Islet of Langerhans (tissue), 1 donor: Measurements from ENCODE around the gene MCF2.
"Not testable (repeated sequence)": the region's sequence is repeated elsewhere in the genome, so short reads cannot be mapped to it uniquely, and the experiment has no call there.

Experiments
- FAIRE-seq: peaks from one replicate; lab custom pipeline; 2011; peaks lifted over from hg19 to GRCh38; lab: Jason Lieb, UNC

The MCF2 gene, protein sequence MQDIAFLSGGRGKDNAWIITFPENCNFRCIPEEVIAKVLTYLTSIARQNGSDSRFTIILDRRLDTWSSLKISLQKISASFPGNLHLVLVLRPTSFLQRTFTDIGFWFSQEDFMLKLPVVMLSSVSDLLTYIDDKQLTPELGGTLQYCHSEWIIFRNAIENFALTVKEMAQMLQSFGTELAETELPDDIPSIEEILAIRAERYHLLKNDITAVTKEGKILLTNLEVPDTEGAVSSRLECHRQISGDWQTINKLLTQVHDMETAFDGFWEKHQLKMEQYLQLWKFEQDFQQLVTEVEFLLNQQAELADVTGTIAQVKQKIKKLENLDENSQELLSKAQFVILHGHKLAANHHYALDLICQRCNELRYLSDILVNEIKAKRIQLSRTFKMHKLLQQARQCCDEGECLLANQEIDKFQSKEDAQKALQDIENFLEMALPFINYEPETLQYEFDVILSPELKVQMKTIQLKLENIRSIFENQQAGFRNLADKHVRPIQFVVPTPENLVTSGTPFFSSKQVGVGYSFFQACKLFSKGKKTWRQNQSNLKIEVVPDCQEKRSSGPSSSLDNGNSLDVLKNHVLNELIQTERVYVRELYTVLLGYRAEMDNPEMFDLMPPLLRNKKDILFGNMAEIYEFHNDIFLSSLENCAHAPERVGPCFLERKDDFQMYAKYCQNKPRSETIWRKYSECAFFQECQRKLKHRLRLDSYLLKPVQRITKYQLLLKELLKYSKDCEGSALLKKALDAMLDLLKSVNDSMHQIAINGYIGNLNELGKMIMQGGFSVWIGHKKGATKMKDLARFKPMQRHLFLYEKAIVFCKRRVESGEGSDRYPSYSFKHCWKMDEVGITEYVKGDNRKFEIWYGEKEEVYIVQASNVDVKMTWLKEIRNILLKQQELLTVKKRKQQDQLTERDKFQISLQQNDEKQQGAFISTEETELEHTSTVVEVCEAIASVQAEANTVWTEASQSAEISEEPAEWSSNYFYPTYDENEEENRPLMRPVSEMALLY

GRCh38 chrX:139708067-139708466, at the start of gene MCF2:
TSS of gene MCF2 (minus strand) at chrX:139708167. CDS start at chrX:139651744, 56,423 bp downstream.
- FAIRE-seq = no peak

DNA sequence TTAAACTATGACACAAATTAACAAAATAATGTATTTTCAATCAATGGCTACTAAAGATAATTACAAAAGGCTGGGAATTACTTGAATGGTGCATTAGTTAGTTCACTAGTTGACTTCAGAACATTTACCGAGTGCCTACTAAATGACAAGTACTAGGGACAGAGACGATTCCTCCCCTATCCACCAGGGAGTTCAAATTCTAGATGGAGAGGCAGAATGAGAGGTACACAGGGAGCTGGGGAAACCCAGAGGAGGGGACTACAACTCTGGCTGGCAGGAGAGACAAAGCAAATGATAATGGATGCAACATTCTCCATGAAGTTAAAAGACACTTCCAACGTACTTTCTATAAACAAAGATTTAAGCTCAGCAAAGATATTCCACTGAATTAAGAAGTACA, 43.1 kb upstream of the MCF2 start:
- no peak for FAIRE-seq

- FAIRE-seq = no peak
Observed at GRCh38 chrX:139750390-139750789, 42.4 kb upstream of the MCF2 start.

DNA sequence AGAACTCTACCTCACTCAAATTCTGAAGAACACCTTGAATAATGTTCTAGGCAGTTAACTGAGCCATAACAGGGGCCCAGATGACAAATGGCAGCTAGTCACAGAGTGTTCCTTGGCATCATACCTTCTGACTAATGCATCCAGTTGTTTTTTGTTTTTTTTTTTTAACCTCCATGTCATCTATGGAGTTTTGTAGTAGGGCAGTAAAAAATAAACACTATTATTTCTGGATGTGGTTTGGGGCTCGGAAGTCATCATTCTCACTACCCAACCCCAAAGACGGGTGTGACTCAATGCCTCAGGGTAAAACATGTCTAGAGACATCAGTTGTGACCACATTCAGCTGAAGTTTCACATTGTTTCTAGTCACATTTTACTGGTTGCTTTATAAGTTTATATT, 31.2 kb upstream of the MCF2 start:
- FAIRE-seq = no peak

DNA sequence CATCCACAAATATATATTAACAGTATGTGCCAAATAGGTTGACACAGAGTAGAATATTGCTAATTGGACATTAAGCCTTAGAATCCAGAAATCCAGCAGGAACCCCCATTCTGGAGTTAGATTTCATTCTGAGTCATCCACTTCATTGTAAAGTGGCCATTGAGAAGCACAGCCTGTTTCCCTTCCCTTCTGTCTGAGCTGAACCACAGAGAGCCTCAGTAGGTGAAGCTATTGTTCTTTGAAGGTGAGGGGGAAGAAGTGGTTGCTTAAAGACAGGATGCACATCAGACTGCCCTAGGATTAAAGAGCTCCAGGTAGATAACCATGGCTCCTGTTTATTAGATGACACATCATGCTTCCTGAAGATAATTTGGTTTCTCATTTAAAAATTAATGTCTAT, 30.6 kb upstream of the MCF2 start:
- no peak for FAIRE-seq

DNA sequence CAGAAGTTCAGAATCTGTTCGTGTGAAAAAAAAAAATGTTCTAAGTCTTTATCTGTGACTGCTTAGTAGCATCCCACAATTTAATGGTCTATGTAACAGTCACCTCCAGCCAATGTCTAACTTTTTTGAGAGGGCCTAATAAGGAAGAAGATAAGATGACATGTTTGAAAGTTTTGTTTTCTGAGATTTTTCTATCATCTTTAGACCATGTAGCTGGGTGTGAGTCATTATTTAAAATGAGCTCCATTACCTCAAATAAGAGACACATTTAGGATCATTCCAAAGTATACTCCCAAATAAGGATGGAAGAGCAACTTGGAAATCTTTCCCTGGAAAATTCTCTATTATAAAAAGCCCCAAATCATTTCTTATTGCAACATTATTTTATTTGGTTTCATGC, 28.2 kb upstream of the MCF2 start:
- no peak for FAIRE-seq

DNA sequence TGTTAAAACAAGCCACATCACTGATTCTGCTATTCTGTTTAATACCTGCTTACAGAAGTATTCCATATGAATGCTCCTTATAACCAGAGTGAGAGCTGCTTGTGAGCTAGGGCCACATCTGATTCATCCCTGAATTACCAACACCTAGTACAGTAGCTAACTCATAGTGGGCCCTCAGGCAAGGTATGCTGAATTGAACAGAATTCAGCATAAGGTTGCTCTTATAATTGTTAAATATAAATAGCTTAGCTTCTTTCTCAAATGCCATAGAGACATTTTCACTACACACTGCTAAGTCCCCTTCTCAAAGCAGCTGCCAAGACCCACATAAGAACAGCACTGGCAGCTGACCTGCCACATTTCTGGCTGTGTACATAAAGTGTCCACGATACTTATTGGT, 27.0 kb upstream of the MCF2 start:
- no peak for FAIRE-seq

- no peak for FAIRE-seq
Observed at GRCh38 chrX:139725720-139726119, 17.8 kb upstream of the MCF2 start.

DNA sequence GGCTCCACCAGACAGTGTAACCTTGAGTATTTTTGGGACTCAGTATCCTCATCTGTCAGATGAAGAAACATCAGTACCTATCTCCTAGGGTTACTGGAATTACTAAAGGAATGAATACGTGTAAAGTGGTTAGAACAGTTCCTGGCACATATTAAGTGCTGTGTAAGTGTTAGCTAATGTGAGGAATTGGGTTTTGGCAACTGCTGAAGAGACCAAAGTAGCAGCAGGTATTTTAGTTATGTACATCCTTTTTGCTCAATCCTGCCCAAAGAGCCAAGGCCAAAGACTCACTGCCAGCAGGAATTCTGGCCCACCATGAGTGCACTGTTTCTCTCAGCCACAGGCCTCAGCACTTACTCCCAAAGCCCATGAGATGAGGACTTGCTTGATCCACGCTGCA, 16.7 kb upstream of the MCF2 start:
- FAIRE-seq = no peak

DNA sequence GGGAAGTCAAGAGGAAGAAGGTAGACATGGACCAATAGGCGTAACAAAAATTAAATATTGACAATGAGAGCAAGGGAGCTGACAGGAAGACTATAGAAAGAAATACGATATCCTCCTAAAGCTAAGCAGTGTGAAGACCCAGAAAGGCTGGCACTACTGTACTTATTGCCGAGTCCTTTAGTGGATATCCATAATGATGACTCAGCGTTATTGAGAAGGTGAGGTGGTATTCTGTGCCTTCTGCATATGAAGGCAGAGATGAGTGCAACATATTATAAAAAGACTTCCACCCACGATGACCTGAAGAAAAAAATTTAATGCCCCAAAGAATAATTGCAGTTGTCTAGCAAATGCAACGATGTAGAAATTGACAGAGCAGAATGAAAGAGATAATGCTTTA, 13.0 kb upstream of the MCF2 start:
- FAIRE-seq = no peak

- no peak for FAIRE-seq
Observed at GRCh38 chrX:139720136-139720535, 12.2 kb upstream of the MCF2 start.

DNA sequence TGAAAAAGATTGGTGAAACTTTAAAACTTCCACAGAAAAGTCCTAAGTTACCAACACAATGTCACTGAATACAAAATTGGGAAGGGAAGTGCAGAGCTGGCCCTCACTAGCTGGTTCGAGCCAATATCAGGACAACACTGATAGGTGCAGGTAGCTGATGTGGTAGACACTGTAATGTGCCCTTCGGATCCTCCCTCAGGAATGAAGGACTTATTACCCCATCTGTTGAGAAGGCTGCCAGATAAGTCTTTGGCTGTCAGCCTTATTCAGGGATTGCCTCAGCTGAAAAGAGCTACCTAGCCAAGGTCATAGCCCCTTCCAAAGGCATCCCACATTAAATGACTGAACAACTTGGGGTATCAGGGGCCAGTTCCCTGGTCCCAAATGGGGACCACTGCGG, 5.3 kb downstream of the MCF2 start:
- no peak for FAIRE-seq

GRCh38 chrX:139692908-139693307, 15.1 kb downstream of the MCF2 start:
- no peak for FAIRE-seq

- no peak for FAIRE-seq
Observed at GRCh38 chrX:139692506-139692849, 15.5 kb downstream of the MCF2 start.

- no peak for FAIRE-seq
Observed at GRCh38 chrX:139691843-139692505, 16.0 kb downstream of the MCF2 start.

- FAIRE-seq = no peak
Observed at GRCh38 chrX:139691493-139691842, 16.5 kb downstream of the MCF2 start.

- not testable (repeated sequence) for FAIRE-seq
Observed at GRCh38 chrX:139685175-139685574, 22.8 kb downstream of the MCF2 start.

GRCh38 chrX:139680356-139680755, 27.6 kb downstream of the MCF2 start:
- no peak for FAIRE-seq

DNA sequence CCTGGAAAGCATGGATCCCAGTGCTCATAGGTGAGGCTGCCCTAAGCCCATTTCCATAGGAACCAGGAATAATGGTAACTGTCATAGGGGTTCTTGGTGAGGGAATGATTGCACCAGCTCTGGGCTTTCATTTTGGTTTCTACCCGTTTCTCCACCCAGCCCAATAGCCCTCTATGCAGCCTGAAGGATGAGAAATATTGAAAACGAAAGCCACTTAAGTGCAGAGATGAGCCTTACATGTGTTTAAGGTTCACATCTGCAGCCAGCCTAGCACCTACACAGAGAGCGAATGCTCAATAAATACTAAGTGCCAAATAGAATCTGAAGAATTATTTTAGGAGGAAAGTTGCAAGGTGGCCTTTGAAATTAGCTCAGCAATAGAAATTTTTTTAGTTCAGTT, 60.4 kb downstream of the MCF2 start:
- FAIRE-seq = no peak

- FAIRE-seq = no peak
Observed at GRCh38 chrX:139642241-139642927, 65.6 kb downstream of the MCF2 start.

DNA sequence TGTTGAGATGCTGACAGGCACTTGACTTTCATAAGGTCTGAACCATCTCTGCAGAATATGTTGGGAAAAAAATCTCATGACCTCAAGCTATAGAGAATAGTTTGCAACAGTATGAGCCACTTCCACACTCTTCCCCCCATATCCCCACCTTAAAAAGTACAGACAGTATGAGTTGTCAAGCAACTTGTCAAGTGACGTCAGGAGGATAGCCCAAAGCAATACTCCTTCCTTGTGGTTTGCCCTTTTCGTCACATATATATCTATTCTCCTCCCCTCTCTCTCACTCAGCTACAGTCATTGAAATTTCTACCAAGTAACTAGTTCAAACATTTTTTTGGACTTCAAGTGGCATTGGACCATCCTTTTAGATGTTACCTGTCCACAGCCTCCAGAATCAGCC, 67.7 kb downstream of the MCF2 start:
- no peak for FAIRE-seq

DNA sequence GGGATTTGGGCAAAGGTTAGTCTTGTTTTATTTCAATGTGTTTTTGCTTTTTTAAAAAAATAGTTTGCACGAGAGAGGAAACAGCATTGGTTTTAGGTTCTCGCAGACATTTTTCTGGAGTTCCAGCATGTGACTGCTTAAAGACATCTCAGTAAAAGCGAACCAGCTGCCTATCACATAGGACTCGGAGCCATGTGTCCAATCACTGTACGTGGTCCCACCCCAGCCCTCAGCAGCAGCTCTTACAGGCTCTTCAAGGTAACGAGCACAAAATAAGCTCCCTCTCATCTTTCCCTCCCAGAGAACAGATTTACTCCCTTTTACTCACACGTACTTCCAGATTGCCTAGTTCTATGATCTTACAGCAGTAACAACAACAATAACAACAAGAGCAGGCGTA, 68.7 kb downstream of the MCF2 start:
- FAIRE-seq = no peak
